OCI-LY7 (cell line): Measurements from ENCODE around the gene LCT. TPM values are rescaled to one million over a fixed set of nuclear protein-coding genes. Genes with fewer than 3 reads are reported as not detected.

Experiments
- Bru-seq: library from RNA; stranded (reverse); fragments of 400-500 nt; gene quantifications from one replicate; lab custom pipeline; 2021; lab: Mats Ljungman, UMichigan
- BruChase-seq, 2 experiments: library from RNA; stranded (reverse); fragments of 400-500 nt; gene quantifications; one replicate each; lab custom pipeline; 2021; lab: Mats Ljungman, UMichigan
- BruUV-seq: library from RNA; stranded (reverse); fragments of 400-500 nt; replicated peaks from 2 replicates; lab custom pipeline; 2021; lab: Mats Ljungman, UMichigan
- CTCF ChIA-PET: fragments of 300-600 bp; sonication (Branson Sonifier 250); formaldehyde crosslinking; loops from one replicate; lab custom pipeline; 2022; ENCODE audit warnings: antibody characterized with exemption; ENCODE audit not compliant: unreplicated experiment; lab: Charles Lee
- POLR2A ChIA-PET: fragments of 300-600 bp; sonication (Branson Sonifier 250); formaldehyde crosslinking; loops from one replicate; lab custom pipeline; 2022; ENCODE audit warnings: antibody characterized with exemption; lab: Charles Lee
- DNase-seq: peaks from one replicate; pipeline ENCODE4 v3.0.0-alpha.2; 2015; ENCODE audit warnings: low spot score
- H2AFZ ChIP-seq: fragments of 200-600 bp; sonication (generic), shearing (Covaris generic); 2 replicates; pipeline ENCODE4 v1.6.1; 2014; ENCODE audit warnings: mild to moderate bottlenecking, antibody characterized with exemption, low read length, moderate library complexity
- H3K27ac ChIP-seq: fragments of 200-600 bp; sonication (generic); 2 replicates; pipeline ENCODE4 v1.5.1; 2014; ENCODE audit warnings: mixed run types, low read depth, mild to moderate bottlenecking, moderate library complexity, low read length, inconsistent platforms; ENCODE audit not compliant: poor library complexity, severe bottlenecking
- H3K36me3 ChIP-seq: fragments of 200-600 bp; sonication (generic); 2 replicates; pipeline ENCODE4 v1.6.1; 2014; ENCODE audit warnings: mild to moderate bottlenecking, antibody characterized with exemption, low read length, moderate library complexity, mixed read lengths; ENCODE audit not compliant: insufficient read depth
- H3K4me1 ChIP-seq: fragments of 200-600 bp; sonication (generic); 2 replicates; pipeline ENCODE4 v1.5.1; 2014; ENCODE audit warnings: mild to moderate bottlenecking, low read length; ENCODE audit not compliant: insufficient read depth, poor library complexity, severe bottlenecking
- H3K4me2 ChIP-seq: fragments of 200-600 bp; sonication (generic); 2 replicates; pipeline ENCODE4 v1.6.1; 2014; ENCODE audit warnings: mild to moderate bottlenecking, low read length
- H3K4me3 ChIP-seq: fragments of 200-600 bp; sonication (generic); 2 replicates; pipeline ENCODE4 v1.5.1; 2014; ENCODE audit warnings: mild to moderate bottlenecking, low read depth, low read length; ENCODE audit not compliant: poor library complexity, severe bottlenecking
- H3K79me2 ChIP-seq: fragments of 200-600 bp; sonication (generic); 2 replicates; pipeline ENCODE4 v1.6.1; 2016; ENCODE audit warnings: low read depth, mild to moderate bottlenecking, low read length, moderate library complexity, mixed read lengths; ENCODE audit not compliant: insufficient read depth
- H3K9me2 ChIP-seq: fragments of 200-600 bp; sonication (generic); 2 replicates; pipeline ENCODE4 v1.6.1; 2016; ENCODE audit warnings: mild to moderate bottlenecking, low read length, mixed read lengths; ENCODE audit not compliant: insufficient read depth
- H3K9me3 ChIP-seq: fragments of 200-600 bp; sonication (generic); 2 replicates; pipeline ENCODE4 v1.6.1; 2014; ENCODE audit warnings: mild to moderate bottlenecking, mixed run types, low read length, mixed read lengths
- H4K20me1 ChIP-seq: fragments of 200-600 bp; sonication (generic); 2 replicates; pipeline ENCODE4 v1.6.1; 2014; ENCODE audit warnings: mild to moderate bottlenecking, antibody characterized with exemption, low read length, moderate library complexity, mixed read lengths; ENCODE audit not compliant: insufficient read depth
- CTCF ChIP-seq: fragments of 200-600 bp; sonication (generic); conservative IDR thresholded peaks from 2 replicates; pipeline ENCODE4 v1.5.1; 2014; ENCODE audit warnings: mild to moderate bottlenecking, antibody characterized with exemption, low read length, moderate library complexity, mixed read lengths
- EZH2phosphoT487 ChIP-seq: fragments of 200-600 bp; sonication (generic); IDR thresholded peaks from 2 replicates; pipeline ENCODE4 v1.6.1; 2018; ENCODE audit warnings: low read depth, borderline replicate concordance, mild to moderate bottlenecking, mixed run types, antibody characterized with exemption, low read length, moderate library complexity, mixed read lengths
- intact Hi-C: fragments of 100-400 bp; cut with micrococcal nuclease; formaldehyde crosslinking; loops from one replicate; pipeline ENCODE4 v1.10.0; 2022; ENCODE audit not compliant: unreplicated experiment
- long read RNA-seq: library from polyadenylated mRNA; stranded (forward); transcript quantifications from one replicate; pipeline ENCODE4 v2.0.0, GENCODE V29; 2022
- total RNA-seq, 2 experiments: library from RNA; depleted of rRNA in 1 of 2; stranded (reverse); fragments of >200 nt in 1 of 2; shearing (Covaris generic) in 1 of 2; gene quantifications; 2 replicates each; pipeline ENCODE4 v1.2.3, GENCODE V29; 2014 to 2022

The LCT gene
- total RNA-seq (2014; rRNA removed; shearing (Covaris generic)) (0.18 and 0.54 TPM in 2 replicates), total RNA-seq (2022) (0.09 and 0.15 TPM in 2 replicates), Bru-seq, nascent RNA (percentile 24 among the genes with signal in this experiment), BruChase-seq, experiment 1, labeled RNA remaining after a 6-hour chase (percentile 15 among the genes with signal in this experiment), BruChase-seq, experiment 2, labeled RNA remaining after a 2-hour chase (percentile 22 among the genes with signal in this experiment)
- long read RNA-seq, partial matches to known transcripts, result 0 of 1 reads
- long read RNA-seq, other reads (novel, unspliced or antisense), result 1 of 1 reads

- no peak within 1 kb of the TSS for H3K4me2 ChIP-seq
- no peaks in the 10 kb centered on the region for H3K79me2 ChIP-seq
- peaks cover 6% of the 10 kb centered on the region for H3K4me1 ChIP-seq
- POLR2A ChIA-PET, result interaction anchor here (0.7 to 1.2 kb wide), 2 partner anchors 39 to 49 kb away, joined by 3 to 4 read pairs; no protein-coding TSS in a partner anchor
- H2AFZ ChIP-seq, result no peak within 1 kb of the TSS
- CTCF ChIA-PET, result no interaction called here
- peak within 1 kb of the TSS; percentile 18 for H3K27ac ChIP-seq
- no peak within 1 kb of the TSS for H3K4me3 ChIP-seq
- H4K20me1 ChIP-seq, result no peaks in the 10 kb centered on the region
- no peak for DNase-seq
- no peaks in the 10 kb centered on the region for H3K9me3 ChIP-seq
- peaks cover 39% of the 10 kb centered on the region for H3K36me3 ChIP-seq
- TF ChIP-seq EZH2phosphoT487 (no peak), CTCF (no peak)
- BruUV-seq, result no TSS peak
- H3K9me2 ChIP-seq, result no peaks in the 10 kb centered on the region
- intact Hi-C loops, result no loop called here
Measured at GRCh38 chr2:135836596-135837270, at the start of gene LCT. Gene LCT, minus strand, starts transcription at chr2:135837184. Its CDS starts 15 bp downstream, at chr2:135837169.

- Histone ChIP-seq H3K36me3 (no peaks in the 10 kb centered on the region), H3K4me3 (no peak overlapping the region), H3K79me2 (no peaks in the 10 kb centered on the region), H4K20me1 (no peaks in the 10 kb centered on the region), H3K4me1 (no peaks in the 10 kb centered on the region), H2AFZ (no peak overlapping the region), H3K4me2 (no peak overlapping the region), H3K9me2 (no peaks in the 10 kb centered on the region), H3K9me3 (no peaks in the 10 kb centered on the region), H3K27ac (no peak overlapping the region)
- ChIA-PET CTCF (no interaction called here), POLR2A (interaction anchor here (0.6 kb wide), 1 partner anchor 50 kb away, joined by 4 read pairs; no protein-coding TSS in a partner anchor)
- intact Hi-C loops, result no loop called here
- no TSS peak for BruUV-seq
- no peak for DNase-seq
- no peak for TF ChIP-seq CTCF
- TF ChIP-seq EZH2phosphoT487, result no peak
Measured at GRCh38 chr2:135885709-135886108, 48.7 kb upstream of the LCT start.
